Stomach (tissue), 9 donors: ENCODE data around the gene GJD2. TPM values are rescaled to one million over a fixed set of nuclear protein-coding genes. Genes with fewer than 3 reads are reported as not detected.
A peak's percentile ranks its signal among the peaks of the same experiment; 100 is the strongest.

Source experiments
- DNase-seq, 2 donors: peaks; one replicate each; pipeline versions ENCODE4 v3.0.0 to v3.0.0-alpha.2; 2013 to 2019
- H3K27ac ChIP-seq, 5 donors: fragments of 200-600 bp in 4 of 5; sonication (generic) in 4 of 5; one replicate each; pipeline ENCODE4 v1.5.1; 2013 to 2019; ENCODE audit warnings: mild to moderate bottlenecking in 1 of 5, moderate library complexity in 1 of 5
- H3K27me3 ChIP-seq, 3 donors: fragments of 200-600 bp; sonication (generic); one replicate each; pipeline ENCODE4 v1.5.1; 2017 to 2019; ENCODE audit warnings: mixed run types in 1 of 3
- H3K36me3 ChIP-seq, 4 donors: fragments of 200-600 bp; sonication (generic); 1 replicate in 3 of 4; 2 replicates in 1 of 4; pipeline ENCODE4 v1.5.1; 2016 to 2019
- H3K4me1 ChIP-seq, 4 donors: fragments of 200-600 bp; sonication (generic); one replicate each; pipeline ENCODE4 v1.5.1; 2016 to 2019
- H3K4me3 ChIP-seq, 4 donors: fragments of 200-600 bp; sonication (generic) in 3 of 4; one replicate each; pipeline ENCODE4 v1.5.1; 2016 to 2019; ENCODE audit warnings: mild to moderate bottlenecking in 1 of 4
- H3K9me3 ChIP-seq, 4 donors: fragments of 200-600 bp; sonication (generic); one replicate each; pipeline ENCODE4 v1.5.1; 2016 to 2019
- CTCF ChIP-seq, 7 experiments: fragments of 450-650 bp in 4 of 7; fragments of 200-600 bp in 3 of 7; sonication (generic) in 3 of 7; IDR thresholded peaks; one replicate each; pipeline ENCODE4 v1.5.1; 2016 to 2019; ENCODE audit warnings: antibody characterized with exemption in 7 of 7, control low read depth in 2 of 7, mild to moderate bottlenecking in 1 of 7
- EP300 ChIP-seq: sonication (generic); formaldehyde crosslinking; IDR thresholded peaks from one replicate; pipeline ENCODE4 v1.6.1; 2017; ENCODE audit warnings: antibody characterized with exemption
- POLR2A ChIP-seq, 4 donors: fragments of 450-650 bp; IDR thresholded peaks; one replicate each; pipeline ENCODE4 v1.6.1; 2016; ENCODE audit warnings: antibody characterized with exemption in 4 of 4, control low read depth in 2 of 4, mild to moderate bottlenecking in 1 of 4, moderate library complexity in 1 of 4
- POLR2AphosphoS5 ChIP-seq, 3 donors: sonication (generic); formaldehyde crosslinking; IDR thresholded peaks; one replicate each; pipeline ENCODE4 v1.6.1; 2016; ENCODE audit warnings: antibody characterized with exemption in 3 of 3
- WGBS, 5 donors: extraction: QIAGEN DNeasy Blood & Tissue Kit in 3 of 5; methylation state at CpG; one replicate each; pipeline versions ENCODE4 v1.1.5 to v1.1.7; 2013 to 2018; 5-methylcytosine and 5-hydroxymethylcytosine counted together
- intact Hi-C: fragments of 100-400 bp; cut with DNase I; formaldehyde crosslinking; loops from one replicate; pipeline ENCODE4 v1.15.1; 2023; ENCODE audit warnings: low total_unique reads
- polyA plus RNA-seq, 3 donors: library from polyadenylated mRNA; stranded (reverse); fragments of 200-250 nt; gene quantifications; one replicate each; pipeline ENCODE4 v1.2.3, GENCODE V29; 2013
- total RNA-seq, 5 donors: library from RNA; depleted of rRNA; stranded (reverse); fragments of >200 nt; gene quantifications; one replicate each; pipeline versions ENCODE4 v1.1.0 to v1.2.3, GENCODE V29; 2014 to 2016
- donor health status: healthy with polysubstance abuse.
- donor health status: Bipolar disorder and iron deficiency.
- donor health status: healthy.

The GJD2 gene
- total and polyA plus RNA-seq, 8 donors: 0.18 TPM; not detected in 7

GRCh38 chr15:34722439-34722836, 32.4 kb downstream of the GJD2 start:
- peaks cover 0 to 20% (median 11%) of the 10 kb centered on the region in 3 donors for H3K27me3 ChIP-seq
- TF ChIP-seq EP300 (no peak), POLR2A (IDR thresholded peaks at IDR 0.05) (no peak), POLR2AphosphoS5 (IDR thresholded peaks at IDR 0.05) (no peak), CTCF (IDR thresholded peaks at IDR 0.05) (no peak)
- 18 to 31% (median 20%) methylated on average over 4 of the region's 4 CpGs for WGBS, 5 donors
- DNase-seq: peak in 1 of 2 donors; percentile 14
- H3K27ac ChIP-seq: peak overlapping the region in 3 of 5 donors; percentile 38 to 73 (median 47)
- intact Hi-C loops: no loop called here
- no peaks in the 10 kb centered on the region for H3K36me3 ChIP-seq
- H3K9me3 ChIP-seq: no peaks in the 10 kb centered on the region
- H3K4me3 ChIP-seq: peak overlapping the region in 3 of 4 donors; percentile 1 to 16 (median 15)
- H3K4me1 ChIP-seq: peaks cover 5 to 32% (median 12%) of the 10 kb centered on the region in 4 donors

GRCh38 chr15:34721802-34722438, 32.9 kb downstream of the GJD2 start:
- Histone ChIP-seq H3K4me1 (peaks cover 5 to 32% (median 12%) of the 10 kb centered on the region in 4 donors), H3K27me3 (peaks cover 0 to 24% (median 11%) of the 10 kb centered on the region in 3 donors), H3K9me3 (no peaks in the 10 kb centered on the region), H3K4me3 (peak overlapping the region; percentile 1 to 20 (median 16)), H3K27ac (peak overlapping the region in 3 of 5 donors; percentile 38 to 73 (median 47)), H3K36me3 (no peaks in the 10 kb centered on the region)
- WGBS, 5 donors: 2 to 5% (median 4%) methylated on average over 25 to 30 of the region's 30 CpGs
- TF ChIP-seq POLR2AphosphoS5 (IDR thresholded peaks at IDR 0.05) (peak in 1 of 3 donors; percentile 51), POLR2A (IDR thresholded peaks at IDR 0.05) (no peak), CTCF (IDR thresholded peaks at IDR 0.05) (no peak), EP300 (no peak)
- intact Hi-C loops: no loop called here
- peak in 1 of 2 donors; percentile 75 for DNase-seq

- peak overlapping the region in 1 of 4 donors; percentile 20 for H3K4me3 ChIP-seq
Observed at GRCh38 chr15:34721157-34721801, 33.5 kb downstream of the GJD2 start.

GRCh38 chr15:34719695-34720094, 35.1 kb downstream of the GJD2 start:
- intact Hi-C loops: loop anchor here (10.0 kb wide), 1 partner anchor 205 kb away; no protein-coding TSS in a partner anchor
- H3K36me3 ChIP-seq: no peaks in the 10 kb centered on the region
- no peak for DNase-seq
- peaks cover 0 to 24% (median 11%) of the 10 kb centered on the region in 3 donors for H3K27me3 ChIP-seq
- peaks cover 5 to 32% (median 12%) of the 10 kb centered on the region in 4 donors for H3K4me1 ChIP-seq
- 45 to 83% (median 56%) methylated on average over 2 of the region's 2 CpGs for WGBS, 5 donors
- H3K4me3 ChIP-seq: no peak overlapping the region
- no peaks in the 10 kb centered on the region for H3K9me3 ChIP-seq
- TF ChIP-seq POLR2AphosphoS5 (IDR thresholded peaks at IDR 0.05) (no peak), POLR2A (IDR thresholded peaks at IDR 0.05) (no peak), CTCF (IDR thresholded peaks at IDR 0.05) (no peak), EP300 (no peak)
- peak overlapping the region in 1 of 5 donors; percentile 37 for H3K27ac ChIP-seq

More at GRCh38 chr15:34721157-34721801, 33.5 kb downstream of the GJD2 start:
- Histone ChIP-seq H3K4me1 (peaks cover 5 to 32% (median 12%) of the 10 kb centered on the region in 4 donors), H3K36me3 (no peaks in the 10 kb centered on the region), H3K27ac (no peak overlapping the region), H3K9me3 (no peaks in the 10 kb centered on the region), H3K27me3 (peaks cover 0 to 24% (median 11%) of the 10 kb centered on the region in 3 donors)
- intact Hi-C loops: no loop called here
- TF ChIP-seq POLR2A (IDR thresholded peaks at IDR 0.05): no peak
- DNase-seq: no peak
- 68 to 74% (median 72%) methylated on average over 7 of the region's 7 CpGs for WGBS, 5 donors
